ENCODE measurements around the gene SATB2.

DNA sequence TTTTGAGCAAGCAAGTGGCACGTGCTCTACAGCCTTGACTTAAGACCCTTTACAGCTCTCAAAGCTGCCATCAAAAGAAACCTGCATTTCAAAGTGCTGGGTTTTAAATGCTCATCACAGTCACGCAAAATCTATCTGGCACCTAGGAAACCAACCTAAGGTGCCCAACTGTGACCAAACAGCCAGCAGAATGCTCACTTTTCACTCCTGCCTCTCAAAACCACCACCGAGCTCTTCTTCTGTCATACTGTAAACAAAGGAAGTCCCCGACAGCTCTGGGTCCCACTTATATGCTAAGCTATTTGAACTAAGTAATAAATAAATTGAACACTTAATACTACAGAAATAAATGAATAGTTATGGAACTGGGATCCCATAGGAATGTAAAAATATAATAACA lies 33.6 kb downstream of the SATB2 start:
- TF ChIP-seq, protein P1, sequence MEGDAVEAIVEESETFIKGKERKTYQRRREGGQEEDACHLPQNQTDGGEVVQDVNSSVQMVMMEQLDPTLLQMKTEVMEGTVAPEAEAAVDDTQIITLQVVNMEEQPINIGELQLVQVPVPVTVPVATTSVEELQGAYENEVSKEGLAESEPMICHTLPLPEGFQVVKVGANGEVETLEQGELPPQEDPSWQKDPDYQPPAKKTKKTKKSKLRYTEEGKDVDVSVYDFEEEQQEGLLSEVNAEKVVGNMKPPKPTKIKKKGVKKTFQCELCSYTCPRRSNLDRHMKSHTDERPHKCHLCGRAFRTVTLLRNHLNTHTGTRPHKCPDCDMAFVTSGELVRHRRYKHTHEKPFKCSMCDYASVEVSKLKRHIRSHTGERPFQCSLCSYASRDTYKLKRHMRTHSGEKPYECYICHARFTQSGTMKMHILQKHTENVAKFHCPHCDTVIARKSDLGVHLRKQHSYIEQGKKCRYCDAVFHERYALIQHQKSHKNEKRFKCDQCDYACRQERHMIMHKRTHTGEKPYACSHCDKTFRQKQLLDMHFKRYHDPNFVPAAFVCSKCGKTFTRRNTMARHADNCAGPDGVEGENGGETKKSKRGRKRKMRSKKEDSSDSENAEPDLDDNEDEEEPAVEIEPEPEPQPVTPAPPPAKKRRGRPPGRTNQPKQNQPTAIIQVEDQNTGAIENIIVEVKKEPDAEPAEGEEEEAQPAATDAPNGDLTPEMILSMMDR (IDR thresholded peaks at IDR 0.05), result no peak
- no peak for TF ChIP-seq POLR2A (IDR thresholded peaks at IDR 0.05)
- TF ChIP-seq POLR2AphosphoS5 (IDR thresholded peaks at IDR 0.05), result no peak

Data from prostate gland (tissue), 2 donors.